ENCODE results near the gene OR11G2. TPM values are rescaled to one million over a fixed set of nuclear protein-coding genes. Genes with fewer than 3 reads are reported as not detected.
"Not testable (repeated sequence)": the region's sequence is repeated elsewhere in the genome, so short reads cannot be mapped to it uniquely, and the experiment has no call there.

The OR11G2 gene
- total RNA-seq, 4 donors from 2014 or later, result not detected

DNA sequence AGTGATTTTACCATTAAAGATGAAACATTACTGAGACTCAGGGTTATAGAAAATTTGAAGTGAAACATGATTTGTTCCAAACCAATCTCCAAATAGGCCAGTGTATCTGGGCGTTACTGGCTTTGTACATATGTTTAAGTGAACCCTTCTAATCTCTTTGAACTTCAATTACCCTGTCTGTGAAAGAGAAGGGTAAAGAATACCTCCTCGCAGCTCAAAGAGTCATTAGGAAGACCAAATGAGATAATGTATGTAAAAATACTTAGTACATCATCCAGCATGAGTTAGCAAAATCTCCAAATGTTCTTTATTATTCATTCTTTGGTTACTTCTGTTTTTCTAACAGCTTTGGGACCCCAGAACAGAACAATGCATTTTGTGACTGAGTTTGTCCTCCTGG lies 32.7 kb downstream of the OR11G2 start, which contains the start of gene OR11H6:
Gene OR11H6, plus strand, starts transcription at position 301 of the 400 bp plus-strand sequence. Its CDS starts 0 bp downstream, at position 301.
- no peaks in the 10 kb centered on the region for H3K27me3 ChIP-seq
- no peaks in the 10 kb centered on the region for H3K9me3 ChIP-seq
- no peaks in the 10 kb centered on the region for H3K4me1 ChIP-seq
- intact Hi-C loops (cut with DNase I; ENCODE audit: low total_unique reads), result no loop called here
- no peak within 1 kb of the TSS for H3K4me3 ChIP-seq
- no peak within 1 kb of the TSS for H3K27ac ChIP-seq
- DNase-seq, result no peak
- H3K36me3 ChIP-seq, result no peaks in the 10 kb centered on the region
- no peak for TF ChIP-seq POLR2A (IDR thresholded peaks at IDR 0.05)
- no peak for TF ChIP-seq CTCF (IDR thresholded peaks at IDR 0.05)

DNA sequence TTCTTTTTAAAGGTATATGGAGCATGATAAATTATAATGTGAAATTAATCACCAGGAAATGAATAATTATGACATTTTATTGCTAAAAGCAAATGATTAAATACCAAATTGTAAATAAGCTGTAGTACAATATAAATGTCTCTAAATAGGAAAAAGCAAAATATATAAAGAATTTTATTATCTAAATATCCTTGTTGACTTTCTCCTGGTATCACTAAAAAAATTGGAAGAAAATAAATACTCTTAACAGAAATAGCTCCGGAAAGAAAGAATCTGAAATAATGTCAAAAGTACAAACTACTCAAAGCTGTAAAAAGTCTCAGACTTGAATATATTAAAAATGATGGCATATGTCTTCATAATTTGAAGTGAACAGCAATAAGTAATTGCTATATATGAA lies 38.0 kb downstream of the OR11G2 start, which contains the start of gene OR11H7:
Gene OR11H7, plus strand, starts transcription at position 301 of the 400 bp plus-strand sequence.
- Histone ChIP-seq H3K27ac (no peak within 1 kb of the TSS), H3K4me3 (no peak within 1 kb of the TSS), H3K9me3 (no peaks in the 10 kb centered on the region), H3K4me1 (no peaks in the 10 kb centered on the region), H3K36me3 (no peaks in the 10 kb centered on the region), H3K27me3 (no peaks in the 10 kb centered on the region)
- DNase-seq, result no peak
- TF ChIP-seq CTCF (IDR thresholded peaks at IDR 0.05) (no peak), POLR2A (IDR thresholded peaks at IDR 0.05) (no peak)
- intact Hi-C loops (cut with DNase I; ENCODE audit: low total_unique reads), result no loop called here

DNA sequence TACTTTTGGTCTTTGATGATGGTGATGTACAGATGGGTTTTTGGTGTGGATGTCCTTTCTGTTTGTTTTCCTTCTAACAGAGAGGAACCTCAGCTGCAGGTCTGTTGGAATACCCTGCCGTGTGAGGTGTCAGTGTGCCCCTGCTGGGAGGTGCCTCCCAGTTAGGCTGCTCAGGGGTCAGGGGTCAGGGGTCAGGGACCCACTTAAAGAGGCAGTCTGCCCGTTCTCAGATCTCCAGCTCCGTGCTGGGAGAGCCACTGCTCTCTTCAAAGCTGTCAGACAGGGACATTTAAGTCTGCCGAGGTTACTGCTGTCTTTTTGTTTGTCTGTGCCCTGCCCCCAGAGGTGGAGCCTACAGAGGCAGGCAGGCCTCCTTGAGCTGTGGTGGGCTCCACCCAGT lies 44.7 kb downstream of the OR11G2 start:
- H3K27me3 ChIP-seq; DNase-seq; H3K36me3 ChIP-seq; H3K4me1 ChIP-seq; H3K4me3 ChIP-seq; H3K27ac ChIP-seq; intact Hi-C loops (cut with DNase I; ENCODE audit: low total_unique reads); H3K9me3 ChIP-seq: not testable (repeated sequence)

DNA sequence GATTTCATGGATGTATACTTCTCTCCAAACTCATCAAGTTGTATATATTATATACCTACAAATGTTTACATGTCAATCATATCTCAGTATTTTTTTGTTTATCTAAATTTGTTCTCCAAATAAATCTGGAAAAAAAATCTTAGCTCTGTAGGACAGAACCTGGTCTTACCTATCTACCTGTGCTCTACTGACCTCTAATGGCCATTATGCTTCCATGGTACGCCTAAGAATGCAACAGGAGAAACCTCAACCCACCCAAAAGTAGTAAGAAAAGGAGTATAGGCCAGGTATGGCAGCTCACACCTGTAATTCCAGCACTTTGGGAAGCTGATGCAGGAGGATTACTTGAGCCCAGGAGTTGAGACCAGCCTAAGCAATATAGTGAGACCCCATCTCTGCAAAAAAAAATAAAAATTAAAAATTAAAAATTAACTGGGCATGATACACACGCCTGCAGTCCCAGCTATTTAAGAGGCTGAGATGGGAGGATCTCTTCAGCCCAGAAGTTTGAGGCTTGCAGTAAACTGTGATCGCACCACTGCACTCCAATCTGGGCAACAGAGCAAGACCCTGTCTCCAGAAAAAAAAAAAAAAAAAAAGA lies 57.0 kb downstream of the OR11G2 start:
- H3K4me3 ChIP-seq, result no peak overlapping the region
- no peaks in the 10 kb centered on the region for H3K36me3 ChIP-seq
- H3K9me3 ChIP-seq, result peaks cover 0 to 3% of the 10 kb centered on the region in 2 donors
- intact Hi-C loops (cut with DNase I; ENCODE audit: low total_unique reads), result no loop called here
- H3K27ac ChIP-seq, result no peak overlapping the region
- TF ChIP-seq POLR2A (IDR thresholded peaks at IDR 0.05) (no peak), CTCF (IDR thresholded peaks at IDR 0.05) (no peak)
- no peak for DNase-seq
- H3K27me3 ChIP-seq, result no peaks in the 10 kb centered on the region
- H3K4me1 ChIP-seq, result no peaks in the 10 kb centered on the region

Small RNA genes lying within 50 kb of the gene (small RNA-seq; reads per million reads assigned to genes)
- gene GTF2IP22, result not detected

Other genes with a start within 250 kb of the OR11G2 start
- not detected for gene OR4K15, start 215.3 kb upstream of the OR11G2 start, total RNA-seq
- gene OR4Q2, start 188.7 kb upstream of the OR11G2 start, total RNA-seq, result not detected
- not detected for gene OR4K14, start 171.6 kb upstream of the OR11G2 start, total RNA-seq
- gene OR4K13, start 154.9 kb upstream of the OR11G2 start, total RNA-seq, result not detected
- not detected for gene OR4L1, start 130.9 kb upstream of the OR11G2 start, total RNA-seq
- not detected for gene OR4K17, start 80.2 kb upstream of the OR11G2 start, total RNA-seq
- not detected for gene OR4N5, start 52.1 kb upstream of the OR11G2 start, total RNA-seq
- not detected for gene OR11H6, start 32.8 kb downstream of the OR11G2 start, total RNA-seq
- not detected for gene OR11H7, start 38.1 kb downstream of the OR11G2 start, total RNA-seq
- not detected for gene OR11H4, start 48.4 kb downstream of the OR11G2 start, total RNA-seq
- 10 to 100 TPM in 3 of 4 donors, 1 to 10 TPM in 1; 6.5 to 43.8 (median 17.7) TPM for gene TTC5, start 115.1 kb downstream of the OR11G2 start, total RNA-seq
- gene CCNB1IP1, start 142.4 kb downstream of the OR11G2 start, total RNA-seq, result 100 to 1,000 TPM in 1 of 4 donors, 10 to 100 TPM in 3; 45.1 to 118 (median 60.4) TPM
- 10 to 100 TPM in 3 of 4 donors, 1 to 10 TPM in 1; 1.8 to 22.5 (median 16.0) TPM for gene PARP2, start 152.7 kb downstream of the OR11G2 start, total RNA-seq
- 10 to 100 TPM; 13.5 to 44.8 (median 27.0) TPM for gene TEP1, start 222.6 kb downstream of the OR11G2 start, total RNA-seq
- gene KLHL33, start 245.3 kb downstream of the OR11G2 start, total RNA-seq, result 1 to 10 TPM in 3 of 4 donors, not detected in 1; 1.3 to 2.8 (median 2.1) TPM